HepG2 (cell line): ENCODE results near the gene MORN5. TPM values are rescaled to one million over a fixed set of nuclear protein-coding genes. Genes with fewer than 3 reads are reported as not detected.
A peak's percentile ranks its signal among the peaks of the same experiment; 100 is the strongest.

Experiments
- ATAC-seq: fragments of 200-7000 bp; cut with Tn5 transposase; 3 replicates; pipeline ENCODE4 v1.9.1; 2020; ENCODE audit warnings: mild to moderate bottlenecking, moderate library complexity
- BruUV-seq: library from RNA; stranded (reverse); fragments of 400-500 nt; replicated peaks from 2 replicates; lab custom pipeline; 2021; lab: Mats Ljungman, UMichigan
- CTCF ChIA-PET: fragments of 300-600 bp; formaldehyde crosslinking; extraction: SDS; loops from one replicate; lab custom pipeline; 2021; ENCODE audit warnings: low total read pairs, inconsistent platforms, low intra/inter-chr PET ratio; lab: Yijun Ruan, JAX
- POLR2A ChIA-PET: fragments of 350-600 bp; sonication (Branson Sonifier 250); formaldehyde crosslinking; loops from one replicate; lab custom pipeline; 2020; ENCODE audit warnings: antibody characterized with exemption, inconsistent platforms; lab: Yijun Ruan, JAX
- DNase-seq: peaks from one replicate; pipeline ENCODE4 v3.0.0-alpha.2; 2015; ENCODE audit warnings: low spot score
- FAIRE-seq: peaks from 3 replicates; lab custom pipeline; 2011; peaks lifted over from hg19 to GRCh38; lab: Jason Lieb, UNC
- H2AFZ ChIP-seq: one replicate; pipeline ENCODE4 v1.6.1; 2011; ENCODE audit warnings: low read length, inconsistent platforms
- H3K27ac ChIP-seq: fragments of 300-600 bp; 3 replicates; pipeline ENCODE4 v1.8.0; 2011; ENCODE audit warnings: mixed run types, mild to moderate bottlenecking, mixed read lengths, low read length, inconsistent platforms; ENCODE audit not compliant: insufficient read depth; ENCODE audit errors: extremely low read length
- H3K27me3 ChIP-seq, 2 experiments: fragments of 200-600 bp in 1 of 2; 2 replicates in 1 of 2; 3 replicates in 1 of 2; pipeline versions ENCODE4 v1.6.0 to v1.8.0; 2011; ENCODE audit warnings: low read length in 2 of 2, mild to moderate bottlenecking in 2 of 2, moderate library complexity in 2 of 2, inconsistent platforms in 1 of 2; ENCODE audit not compliant: insufficient read depth in 2 of 2, control insufficient read depth in 1 of 2
- H3K36me3 ChIP-seq, 2 experiments: fragments of 200-600 bp in 1 of 2; replicated peaks in 1 of 2; 2 replicates in 1 of 2; 3 replicates in 1 of 2; pipeline versions ENCODE4 v1.5.1 to v1.8.0; 2011; ENCODE audit warnings: low read length in 2 of 2, inconsistent platforms in 1 of 2; ENCODE audit not compliant: insufficient read depth in 2 of 2, control insufficient read depth in 1 of 2
- H3K4me1 ChIP-seq: 2 replicates; pipeline ENCODE4 v1.5.1; 2012; ENCODE audit warnings: low read length, inconsistent platforms; ENCODE audit not compliant: insufficient read depth
- H3K4me2 ChIP-seq: 2 replicates; pipeline ENCODE4 v1.6.0; 2011; ENCODE audit warnings: low read depth, low read length, inconsistent platforms
- H3K4me3 ChIP-seq, 3 experiments: fragments of 200-600 bp in 1 of 3; sonication (generic), shearing (Covaris generic) in 1 of 3; replicated peaks in 1 of 3; 2 replicates each; pipeline ENCODE4 v1.5.1; 2011 to 2016; ENCODE audit warnings: low read length in 3 of 3, inconsistent platforms in 2 of 3, low read depth in 2 of 3, mild to moderate bottlenecking in 2 of 3, control low read depth in 1 of 3, mixed read lengths in 1 of 3; ENCODE audit not compliant: insufficient read depth in 1 of 3
- H3K79me2 ChIP-seq: one replicate; pipeline ENCODE4 v1.6.1; 2011; ENCODE audit warnings: low read length, inconsistent platforms; ENCODE audit not compliant: insufficient read depth
- H3K9ac ChIP-seq: 2 replicates; pipeline ENCODE4 v1.6.0; 2011; ENCODE audit warnings: mild to moderate bottlenecking, low read depth, low read length, inconsistent platforms; ENCODE audit not compliant: insufficient read depth
- H3K9me3 ChIP-seq: 2 replicates; pipeline ENCODE4 v1.5.1; 2012; ENCODE audit warnings: mild to moderate bottlenecking, low read length
- H4K20me1 ChIP-seq: 2 replicates; pipeline ENCODE4 v1.6.0; 2011; ENCODE audit warnings: inconsistent platforms, mild to moderate bottlenecking, low read length, moderate library complexity; ENCODE audit not compliant: insufficient read depth
- CTCF ChIP-seq: sonication (generic); formaldehyde crosslinking; IDR thresholded peaks from 2 replicates; pipeline ENCODE4 v1.5.0; 2020; ENCODE audit warnings: mild to moderate bottlenecking, missing genetic modification reagents, moderate library complexity
- FOXA1 ChIP-seq, 2 experiments: fragments of 450-650 bp in 1 of 2; sonication (generic) in 1 of 2; formaldehyde crosslinking in 1 of 2; IDR thresholded peaks; 2 replicates each; pipeline versions ENCODE4 v1.4.0 to v1.6.1; 2016 to 2020; ENCODE audit warnings: missing genetic modification reagents in 1 of 2
- GATAD2A ChIP-seq: IDR thresholded peaks from 2 replicates; pipeline ENCODE4 v1.6.1; 2016
- REPIN1 ChIP-seq: sonication (generic); formaldehyde crosslinking; IDR thresholded peaks from 2 replicates; pipeline ENCODE4 v1.8.0; 2022; ENCODE audit warnings: missing genetic modification reagents, low read depth, mild to moderate bottlenecking, borderline replicate concordance
- SYNCRIP ChIP-seq: fragments of 200-400 bp; formaldehyde crosslinking; IDR thresholded peaks from 2 replicates; pipeline ENCODE4 v1.6.1; 2018; ENCODE audit warnings: mild to moderate bottlenecking, low read depth, low read length; ENCODE audit not compliant: insufficient read depth
- TEAD2 ChIP-seq: sonication (generic); formaldehyde crosslinking; IDR thresholded peaks from 2 replicates; pipeline ENCODE4 v1.9.0; 2021; ENCODE audit warnings: missing genetic modification reagents
- XRCC5 ChIP-seq: fragments of 200-400 bp; formaldehyde crosslinking; optimal IDR thresholded peaks from 2 replicates; pipeline ENCODE3; 2017; ENCODE audit warnings: mild to moderate bottlenecking, low read length
- ZFX ChIP-seq: sonication (generic); formaldehyde crosslinking; IDR thresholded peaks from 2 replicates; pipeline ENCODE4 v1.4.0; 2020; ENCODE audit warnings: mild to moderate bottlenecking, low read depth, missing genetic modification reagents, moderate library complexity
- ZNF205 ChIP-seq: IDR thresholded peaks from 2 replicates; pipeline ENCODE4 v1.6.1; 2018; ENCODE audit warnings: missing biosample characterization, missing genetic modification reagents
- ZNF674 ChIP-seq: sonication (generic); formaldehyde crosslinking; IDR thresholded peaks from 2 replicates; pipeline ENCODE4 v1.5.0; 2020; ENCODE audit warnings: low read depth, mild to moderate bottlenecking, missing genetic modification reagents
- WGBS: methylation state at CpG from one replicate; pipeline ENCODE4 v1.1.6; 2017; ENCODE audit warnings: low lambda C conversion rate; 5-methylcytosine and 5-hydroxymethylcytosine counted together
- in situ Hi-C: cut with HindIII; loops from 2 replicates; pipeline ENCODE4 v1.10.0; 2017; ENCODE audit warnings: low pct_unique_long_range_greater_than_20kb; ENCODE audit not compliant: extremely low pct_ligation_motif_present
- intact Hi-C: fragments of 100-400 bp; cut with micrococcal nuclease; formaldehyde crosslinking; loops from one replicate; pipeline ENCODE4 v1.10.0; 2022; ENCODE audit not compliant: unreplicated experiment
- polyA plus RNA-seq, 8 experiments: library from polyadenylated mRNA; depleted of rRNA in 3 of 8; stranded (reverse) in 7 of 8; unstranded in 1 of 8; fragments of >200 nt; fragmentation: Illumina TruSeq in 4 of 8; extraction: Trizol in 4 of 8; gene quantifications; 2 replicates each; pipeline versions ENCODE4 v1.2.1 to v1.2.3, GENCODE V29; 2011 to 2016; ENCODE audit warnings: low read depth in 4 of 8, missing spikeins in 1 of 8, mixed read lengths in 1 of 8; ENCODE audit not compliant: insufficient read depth in 1 of 8
- total RNA-seq, 5 experiments: library from RNA; depleted of rRNA; stranded (reverse); fragments of >200 nt; fragmentation: Illumina TruSeq; extraction: Trizol; gene quantifications; 2 replicates each; pipeline ENCODE4 v1.2.3, GENCODE V29; 2016; ENCODE audit warnings: low read depth in 1 of 5
- TF ChIP-seq, protein P1 (sequence below), 2 experiments: sonication (generic) in 1 of 2; formaldehyde crosslinking in 1 of 2; IDR thresholded peaks; 2 replicates each; pipeline versions ENCODE4 v1.4.0 to v1.6.1; 2018 to 2020; ENCODE audit warnings: missing genetic modification reagents in 2 of 2, borderline replicate concordance in 1 of 2, low read depth in 1 of 2, mild to moderate bottlenecking in 1 of 2, missing biosample characterization in 1 of 2

The MORN5 gene
- total and polyA plus RNA-seq, 2 of the 13 experiments (the other 11 are each of a cell fraction or from before 2014, with no cell fraction given), result not detected

DNA sequence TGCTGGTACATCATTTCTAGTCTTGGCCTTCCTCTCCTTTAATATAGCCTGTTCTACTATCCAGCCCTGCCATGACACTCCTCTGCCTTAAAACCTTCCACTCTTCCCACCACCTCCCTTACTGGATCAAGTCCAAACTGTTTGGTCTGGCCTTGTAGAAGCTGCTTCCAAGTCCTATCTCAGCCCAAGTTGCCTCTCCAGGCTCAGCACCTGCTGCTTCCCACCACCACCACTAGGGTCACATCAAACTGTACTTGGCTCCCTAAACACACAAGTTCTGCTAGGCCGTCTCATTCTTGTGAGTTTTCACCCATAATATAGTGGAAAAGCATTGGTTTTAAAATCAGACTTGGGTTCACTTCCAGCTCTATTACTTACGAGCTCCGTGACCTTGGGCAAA is 1.5 kb upstream of the MORN5 start:
- POLR2A ChIA-PET, result interaction anchor here (0.7 to 1.5 kb wide), 2 partner anchors 32 to 106 kb away, joined by 3 to 4 read pairs; partner anchors contain the start of genes MRRF and RBM18

More for the DNA sequence above, 1.5 kb upstream of the MORN5 start:
- TF ChIP-seq TEAD2 (CRISPR knock-in tag), result no peak
- TF ChIP-seq, protein P1, sequence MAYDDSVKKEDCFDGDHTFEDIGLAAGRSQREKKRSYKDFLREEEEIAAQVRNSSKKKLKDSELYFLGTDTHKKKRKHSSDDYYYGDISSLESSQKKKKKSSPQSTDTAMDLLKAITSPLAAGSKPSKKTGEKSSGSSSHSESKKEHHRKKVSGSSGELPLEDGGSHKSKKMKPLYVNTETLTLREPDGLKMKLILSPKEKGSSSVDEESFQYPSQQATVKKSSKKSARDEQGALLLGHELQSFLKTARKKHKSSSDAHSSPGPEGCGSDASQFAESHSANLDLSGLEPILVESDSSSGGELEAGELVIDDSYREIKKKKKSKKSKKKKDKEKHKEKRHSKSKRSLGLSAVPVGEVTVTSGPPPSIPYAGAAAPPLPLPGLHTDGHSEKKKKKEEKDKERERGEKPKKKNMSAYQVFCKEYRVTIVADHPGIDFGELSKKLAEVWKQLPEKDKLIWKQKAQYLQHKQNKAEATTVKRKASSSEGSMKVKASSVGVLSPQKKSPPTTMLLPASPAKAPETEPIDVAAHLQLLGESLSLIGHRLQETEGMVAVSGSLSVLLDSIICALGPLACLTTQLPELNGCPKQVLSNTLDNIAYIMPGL (CRISPR knock-in tag; IDR thresholded peaks at IDR 0.05; ENCODE audit: borderline replicate concordance in 1 of 2, low read depth in 1 of 2), result peak; percentile 31 to 79; a peak in 3 of 4 replicates
- peak; percentile 56 for TF ChIP-seq CTCF (CRISPR knock-in tag)
- TF ChIP-seq GATAD2A (CRISPR knock-in tag), result 0 out of 2 replicates have a peak, but pooled peaks have one; percentile 16
- peak; percentile 10; the same call in 1 of the 2 replicates for TF ChIP-seq REPIN1 (CRISPR knock-in tag)
- no peak for TF ChIP-seq FOXA1 (IDR thresholded peaks at IDR 0.05)
- 0 out of 2 replicates have a peak, but pooled peaks have one; percentile 12 for TF ChIP-seq FOXA1 (CRISPR knock-in tag; IDR thresholded peaks at IDR 0.05)
- TF ChIP-seq SYNCRIP, result no peak
- TF ChIP-seq ZFX (CRISPR knock-in tag), result peak; percentile 62; the same call in 1 of the 2 replicates
- TF ChIP-seq ZNF205 (CRISPR knock-in tag), result peak; percentile 71; the same call in 1 of the 2 replicates
- TF ChIP-seq XRCC5, result peak; percentile 38
- TF ChIP-seq ZNF674, result no peak
- Histone ChIP-seq H2AFZ (no peak overlapping the region), H3K27me3 (no peaks in the 10 kb centered on the region; a peak in 1 of 5 replicates), H4K20me1 (peaks cover 3% of the 10 kb centered on the region; the same call in 1 of the 2 replicates), H3K9ac (no peak overlapping the region), H3K4me3 (0 out of 6 replicates have a peak overlapping the region, but pooled peaks of 1 of the 3 experiments have one; percentile 22), H3K9me3 (no peaks in the 10 kb centered on the region), H3K4me1 (peaks cover 36% of the 10 kb centered on the region), H3K79me2 (peaks cover 49% of the 10 kb centered on the region), H3K4me2 (peak overlapping the region; percentile 96), H3K36me3 (no peaks in the 10 kb centered on the region), H3K27ac (no peak overlapping the region)
- ATAC-seq (peak; percentile 72), FAIRE-seq (peak; percentile 77), DNase-seq (peak; percentile 59)
- in situ Hi-C loops, result no loop called here
- 46% methylated on average over 3 of the region's 3 CpGs for WGBS
- CTCF ChIA-PET, result no interaction called here
- intact Hi-C loops, result no loop called here
- no TSS peak for BruUV-seq
